ENCODE results near the gene FMNL3.
A peak's percentile ranks its signal among the peaks of the same experiment; 100 is the strongest.
"Not testable (repeated sequence)": the region's sequence is repeated elsewhere in the genome, so short reads cannot be mapped to it uniquely, and the experiment has no call there.

FMNL3 gene

GRCh38 chr12:49707128-49707811 lies at the start of gene FMNL3:
Gene FMNL3 (minus strand): TSS chr12:49707405. CDS start chr12:49707180, 225 bp downstream.
- in situ Hi-C loops (cut with HindIII; ENCODE audit: low pct_unique_long_range_greater_than_20kb, low sequenced_read_pairs): no loop called here
- DNase-seq (ENCODE audit: low read depth in 1 of 2, low spot score in 1 of 2): peak; percentile 97 to 98

GRCh38 chr12:49750996-49751393 lies 43.8 kb upstream of the FMNL3 start:
- in situ Hi-C loops (cut with HindIII; ENCODE audit: low pct_unique_long_range_greater_than_20kb, low sequenced_read_pairs): no loop called here
- no peak for DNase-seq (ENCODE audit: low read depth in 1 of 2, low spot score in 1 of 2)
- TF ChIP-seq JUND (IDR thresholded peaks at IDR 0.05; ENCODE audit: low read depth): no peak

More at GRCh38 chr12:49707128-49707811, at the start of gene FMNL3:
- no peak for TF ChIP-seq JUND (IDR thresholded peaks at IDR 0.05; ENCODE audit: low read depth)

- in situ Hi-C loops (cut with HindIII; ENCODE audit: low pct_unique_long_range_greater_than_20kb, low sequenced_read_pairs): no loop called here
- TF ChIP-seq JUND (IDR thresholded peaks at IDR 0.05; ENCODE audit: low read depth): no peak
- DNase-seq (ENCODE audit: low read depth in 1 of 2, low spot score in 1 of 2): peak in 1 of 2 experiments; percentile 54
Measured at GRCh38 chr12:49750027-49750995, 43.1 kb upstream of the FMNL3 start.

GRCh38 chr12:49748800-49749199 lies 41.6 kb upstream of the FMNL3 start:
- in situ Hi-C loops (cut with HindIII; ENCODE audit: low pct_unique_long_range_greater_than_20kb, low sequenced_read_pairs): no loop called here
- no peak for TF ChIP-seq JUND (IDR thresholded peaks at IDR 0.05; ENCODE audit: low read depth)
- DNase-seq (ENCODE audit: low read depth in 1 of 2, low spot score in 1 of 2): no peak

- DNase-seq (ENCODE audit: low read depth in 1 of 2, low spot score in 1 of 2): no peak
- TF ChIP-seq JUND (IDR thresholded peaks at IDR 0.05; ENCODE audit: low read depth): no peak
- in situ Hi-C loops (cut with HindIII; ENCODE audit: low pct_unique_long_range_greater_than_20kb, low sequenced_read_pairs): no loop called here
Measured at GRCh38 chr12:49748306-49748705, 41.1 kb upstream of the FMNL3 start.

GRCh38 chr12:49744363-49744885 lies 37.2 kb upstream of the FMNL3 start:
- TF ChIP-seq JUND (IDR thresholded peaks at IDR 0.05; ENCODE audit: low read depth): no peak
- DNase-seq (ENCODE audit: low read depth in 1 of 2, low spot score in 1 of 2): no peak
- in situ Hi-C loops (cut with HindIII; ENCODE audit: low pct_unique_long_range_greater_than_20kb, low sequenced_read_pairs): no loop called here

- DNase-seq (ENCODE audit: low read depth in 1 of 2, low spot score in 1 of 2): peak; percentile 31 to 96
- no peak for TF ChIP-seq JUND (IDR thresholded peaks at IDR 0.05; ENCODE audit: low read depth)
- in situ Hi-C loops (cut with HindIII; ENCODE audit: low pct_unique_long_range_greater_than_20kb, low sequenced_read_pairs): no loop called here
Measured at GRCh38 chr12:49741882-49742620, 34.8 kb upstream of the FMNL3 start.

GRCh38 chr12:49740930-49741881 lies 34.0 kb upstream of the FMNL3 start, which contains the start of gene TMBIM6:
Gene TMBIM6 (plus strand): TSS chr12:49741557. CDS start chr12:49752494, 10,937 bp downstream.
- peak; percentile 89 to 100 for DNase-seq (ENCODE audit: low read depth in 1 of 2, low spot score in 1 of 2)
- TF ChIP-seq JUND (IDR thresholded peaks at IDR 0.05; ENCODE audit: low read depth): no peak
- in situ Hi-C loops (cut with HindIII; ENCODE audit: low pct_unique_long_range_greater_than_20kb, low sequenced_read_pairs): no loop called here

GRCh38 chr12:49740277-49740676 lies 33.1 kb upstream of the FMNL3 start:
- in situ Hi-C loops (cut with HindIII; ENCODE audit: low pct_unique_long_range_greater_than_20kb, low sequenced_read_pairs); DNase-seq (ENCODE audit: low read depth in 1 of 2, low spot score in 1 of 2): not testable (repeated sequence)

GRCh38 chr12:49738721-49739120 lies 31.5 kb upstream of the FMNL3 start:
- DNase-seq (ENCODE audit: low read depth in 1 of 2, low spot score in 1 of 2); in situ Hi-C loops (cut with HindIII; ENCODE audit: low pct_unique_long_range_greater_than_20kb, low sequenced_read_pairs): not testable (repeated sequence)

GRCh38 chr12:49734900-49735299 lies 27.7 kb upstream of the FMNL3 start:
- in situ Hi-C loops (cut with HindIII; ENCODE audit: low pct_unique_long_range_greater_than_20kb, low sequenced_read_pairs); DNase-seq (ENCODE audit: low read depth in 1 of 2, low spot score in 1 of 2): not testable (repeated sequence)

Data from T47D (cell line).